Neural progenitor cell (in vitro differentiated cells): ENCODE data around the gene ARPC4. TPM values are rescaled to one million over a fixed set of nuclear protein-coding genes. Genes with fewer than 3 reads are reported as not detected.

ENCODE experiments used
- DNase-seq: peaks from one replicate; pipeline ENCODE4 v3.0.0-alpha.2; 2016; ENCODE audit warnings: low spot score
- H2AFZ ChIP-seq: fragments of 200-600 bp; sonication (generic); replicated peaks from 2 replicates; pipeline ENCODE4 v1.6.1; 2016; ENCODE audit warnings: antibody characterized with exemption
- H3F3A ChIP-seq: fragments of 200-600 bp; sonication (generic); 2 replicates; pipeline ENCODE4 v1.6.1; 2016; ENCODE audit warnings: antibody characterized with exemption, low read depth
- H3K27ac ChIP-seq: fragments of 200-600 bp; sonication (generic); 2 replicates; pipeline ENCODE4 v1.5.1; 2016; ENCODE audit warnings: mild to moderate bottlenecking
- H3K27me3 ChIP-seq: fragments of 200-600 bp; sonication (generic); 2 replicates; pipeline ENCODE4 v1.6.1; 2016; ENCODE audit warnings: mild to moderate bottlenecking, moderate library complexity
- H3K36me3 ChIP-seq: fragments of 200-600 bp; sonication (generic); 2 replicates; pipeline ENCODE4 v1.5.1; 2016
- H3K4me1 ChIP-seq: fragments of 200-600 bp; sonication (generic); 2 replicates; pipeline ENCODE4 v1.6.1; 2016; ENCODE audit warnings: mixed run types
- H3K4me2 ChIP-seq: fragments of 200-600 bp; sonication (generic); 2 replicates; pipeline ENCODE4 v1.6.1; 2016
- H3K4me3 ChIP-seq: fragments of 200-600 bp; sonication (generic); 2 replicates; pipeline ENCODE4 v1.5.1; 2016
- H3K79me2 ChIP-seq: fragments of 200-600 bp; sonication (generic); 2 replicates; pipeline ENCODE4 v1.6.1; 2016; ENCODE audit warnings: low read depth
- H3K9ac ChIP-seq: fragments of 200-600 bp; sonication (generic); 2 replicates; pipeline ENCODE4 v1.6.1; 2016
- H3K9me3 ChIP-seq: fragments of 200-600 bp; sonication (generic); 2 replicates; pipeline ENCODE4 v1.5.1; 2016; ENCODE audit warnings: low read depth
- H4K20me1 ChIP-seq: fragments of 200-600 bp; sonication (generic); 2 replicates; pipeline ENCODE4 v1.6.1; 2016; ENCODE audit warnings: low read depth
- H3K27ac Mint-ChIP-seq: 3 replicates; pipeline ENCODE4 v1.8.0; 2021; ENCODE audit warnings: mixed read lengths
- H3K27me3 Mint-ChIP-seq: 2 replicates; pipeline ENCODE4 v1.8.0; 2022; ENCODE audit warnings: low read depth, mild to moderate bottlenecking, inconsistent platforms, moderate library complexity, mixed read lengths; ENCODE audit not compliant: insufficient read depth
- H3K36me3 Mint-ChIP-seq: 3 replicates; pipeline ENCODE4 v1.8.0; 2021; ENCODE audit warnings: mixed read lengths
- H3K4me1 Mint-ChIP-seq: 3 replicates; pipeline ENCODE4 v1.8.0; 2021; ENCODE audit warnings: mixed read lengths
- H3K4me3 Mint-ChIP-seq: 3 replicates; pipeline ENCODE4 v1.8.0; 2021; ENCODE audit warnings: mild to moderate bottlenecking, moderate library complexity, mixed read lengths
- H3K9me3 Mint-ChIP-seq: 3 replicates; pipeline ENCODE4 v1.8.0; 2020; ENCODE audit warnings: mixed read lengths
- EZH2 ChIP-seq: fragments of 200-600 bp; sonication (generic); IDR thresholded peaks from 2 replicates; pipeline ENCODE4 v1.6.1; 2017; ENCODE audit warnings: antibody characterized with exemption, mild to moderate bottlenecking, moderate library complexity
- EZH2phosphoT487 ChIP-seq: fragments of 200-600 bp; sonication (generic); IDR thresholded peaks from 2 replicates; pipeline ENCODE4 v1.6.1; 2017; ENCODE audit warnings: antibody characterized with exemption
- total RNA-seq: library from RNA; depleted of rRNA; stranded (reverse); fragments of >200 nt; gene quantifications from 2 replicates; pipeline ENCODE4 v1.2.3, GENCODE V29; 2015; ENCODE audit warnings: low replicate concordance
- TF ChIP-seq, protein P1 (sequence below): fragments of 200-600 bp; sonication (generic); IDR thresholded peaks from 2 replicates; pipeline ENCODE4 v1.5.1; 2017; ENCODE audit warnings: antibody characterized with exemption, mild to moderate bottlenecking

The ARPC4 gene
- total RNA-seq, 1 donor from 2014 or later, result 126 TPM

DNA sequence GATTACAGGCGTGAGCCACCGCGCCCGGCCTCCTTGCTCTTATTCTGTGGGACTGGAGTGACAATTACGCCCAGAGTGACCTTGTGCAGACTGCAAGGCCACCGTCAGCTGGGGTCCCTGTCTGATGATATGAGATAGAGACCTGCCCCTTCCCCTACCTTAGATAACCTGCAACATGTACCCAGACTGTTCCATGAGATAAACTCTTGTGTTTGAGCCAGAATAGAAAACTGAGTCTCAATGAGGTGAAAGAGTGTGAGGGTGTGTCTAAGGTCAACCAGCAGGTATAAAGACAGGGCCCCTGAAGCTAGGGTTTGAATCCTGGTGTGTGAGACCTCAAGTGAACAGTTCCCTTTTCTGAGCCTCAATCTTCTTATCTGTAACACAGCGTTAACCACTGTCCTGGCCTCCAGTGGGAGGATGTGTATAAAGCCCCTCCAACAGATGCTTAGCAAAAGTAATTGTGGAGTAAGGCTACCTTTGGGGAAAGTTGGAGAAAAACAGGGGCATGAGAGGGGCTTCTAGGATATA, 6.6 kb upstream of the ARPC4 start:
- Histone ChIP-seq H3K4me2 (no peak overlapping the region), H3K4me1 (no peaks in the 10 kb centered on the region), H3K9ac (no peak overlapping the region), H3K79me2 (peaks cover 8% of the 10 kb centered on the region), H3K9me3 (no peaks in the 10 kb centered on the region), H3K27me3 (no peaks in the 10 kb centered on the region), H3K4me3 (no peak overlapping the region), H3F3A (peaks cover 7% of the 10 kb centered on the region), H2AFZ (no peak overlapping the region), H3K36me3 (peaks cover 10% of the 10 kb centered on the region), H4K20me1 (no peaks in the 10 kb centered on the region), H3K27ac (no peak overlapping the region)
- DNase-seq, result no peak
- H3K36me3 Mint-ChIP-seq, result peaks cover 35% of the 10 kb centered on the region
- H3K4me3 Mint-ChIP-seq, result no peak overlapping the region
- H3K27ac Mint-ChIP-seq, result no peak overlapping the region
- H3K9me3 Mint-ChIP-seq, result no peaks in the 10 kb centered on the region
- TF ChIP-seq, protein P1, sequence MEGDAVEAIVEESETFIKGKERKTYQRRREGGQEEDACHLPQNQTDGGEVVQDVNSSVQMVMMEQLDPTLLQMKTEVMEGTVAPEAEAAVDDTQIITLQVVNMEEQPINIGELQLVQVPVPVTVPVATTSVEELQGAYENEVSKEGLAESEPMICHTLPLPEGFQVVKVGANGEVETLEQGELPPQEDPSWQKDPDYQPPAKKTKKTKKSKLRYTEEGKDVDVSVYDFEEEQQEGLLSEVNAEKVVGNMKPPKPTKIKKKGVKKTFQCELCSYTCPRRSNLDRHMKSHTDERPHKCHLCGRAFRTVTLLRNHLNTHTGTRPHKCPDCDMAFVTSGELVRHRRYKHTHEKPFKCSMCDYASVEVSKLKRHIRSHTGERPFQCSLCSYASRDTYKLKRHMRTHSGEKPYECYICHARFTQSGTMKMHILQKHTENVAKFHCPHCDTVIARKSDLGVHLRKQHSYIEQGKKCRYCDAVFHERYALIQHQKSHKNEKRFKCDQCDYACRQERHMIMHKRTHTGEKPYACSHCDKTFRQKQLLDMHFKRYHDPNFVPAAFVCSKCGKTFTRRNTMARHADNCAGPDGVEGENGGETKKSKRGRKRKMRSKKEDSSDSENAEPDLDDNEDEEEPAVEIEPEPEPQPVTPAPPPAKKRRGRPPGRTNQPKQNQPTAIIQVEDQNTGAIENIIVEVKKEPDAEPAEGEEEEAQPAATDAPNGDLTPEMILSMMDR, result no peak
- no peak for TF ChIP-seq EZH2phosphoT487
- no peak for TF ChIP-seq EZH2
- no peaks in the 10 kb centered on the region for H3K27me3 Mint-ChIP-seq
- H3K4me1 Mint-ChIP-seq, result peaks cover 2% of the 10 kb centered on the region

DNA sequence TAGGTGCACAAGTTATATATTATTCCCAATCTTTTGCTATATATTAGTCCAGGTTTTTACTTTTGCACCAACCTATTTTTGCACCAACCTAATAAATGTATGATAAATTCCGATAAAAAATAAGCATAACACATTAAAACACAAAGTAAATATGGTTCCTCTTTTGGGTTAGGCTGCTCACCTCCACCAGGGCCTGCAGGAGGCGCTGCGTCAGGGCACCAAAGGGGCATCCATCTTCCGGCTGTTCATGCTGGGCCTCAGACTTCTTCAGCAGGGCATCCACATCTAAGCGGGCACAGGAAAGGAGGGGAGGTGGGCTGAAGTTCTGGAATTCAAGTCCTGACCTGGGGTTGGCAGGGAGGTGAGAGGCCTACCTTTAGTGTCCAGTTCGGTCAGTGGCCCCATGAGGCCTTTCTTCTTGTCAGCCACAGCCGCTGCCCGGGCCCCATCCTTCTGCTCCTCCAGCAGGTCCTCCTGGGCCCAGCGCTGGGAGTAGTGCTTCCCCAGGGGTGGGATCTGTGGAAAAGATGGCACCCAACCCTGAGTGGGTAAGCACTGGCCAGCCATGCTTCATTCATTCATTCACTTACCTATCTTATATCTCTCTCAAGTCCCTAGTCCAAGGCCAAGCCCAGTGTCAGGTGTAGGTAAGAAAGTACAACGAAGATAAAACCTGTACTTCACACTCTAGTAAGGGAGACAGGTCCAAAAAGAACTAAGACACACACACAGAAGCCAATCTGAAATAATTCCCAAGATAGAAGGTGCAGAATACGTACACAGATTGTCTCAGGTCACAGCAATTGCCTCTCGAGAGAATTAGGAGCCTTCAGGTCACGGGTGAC, 5.8 kb upstream of the ARPC4 start:
- TF ChIP-seq, protein P1, result peak; percentile 62
- TF ChIP-seq EZH2phosphoT487, result no peak
- TF ChIP-seq EZH2, result no peak
- peaks cover 6% of the 10 kb centered on the region for H3K4me1 ChIP-seq
- DNase-seq, result no peak
- no peaks in the 10 kb centered on the region for H3K9me3 ChIP-seq
- H3K27me3 ChIP-seq, result no peaks in the 10 kb centered on the region
- no peaks in the 10 kb centered on the region for H3K27me3 Mint-ChIP-seq
- no peak overlapping the region for H3K27ac ChIP-seq
- no peak overlapping the region for H3K9ac ChIP-seq
- H3K79me2 ChIP-seq, result peaks cover 16% of the 10 kb centered on the region
- peaks cover 36% of the 10 kb centered on the region for H3K36me3 Mint-ChIP-seq
- H3K4me3 Mint-ChIP-seq, result no peak overlapping the region
- peaks cover 7% of the 10 kb centered on the region for H3K4me1 Mint-ChIP-seq
- H3K9me3 Mint-ChIP-seq, result no peaks in the 10 kb centered on the region
- H3K4me3 ChIP-seq, result no peak overlapping the region
- H2AFZ ChIP-seq, result no peak overlapping the region
- peaks cover 12% of the 10 kb centered on the region for H3F3A ChIP-seq
- H3K4me2 ChIP-seq, result no peak overlapping the region
- peaks cover 10% of the 10 kb centered on the region for H3K36me3 ChIP-seq
- no peaks in the 10 kb centered on the region for H4K20me1 ChIP-seq
- no peak overlapping the region for H3K27ac Mint-ChIP-seq

DNA sequence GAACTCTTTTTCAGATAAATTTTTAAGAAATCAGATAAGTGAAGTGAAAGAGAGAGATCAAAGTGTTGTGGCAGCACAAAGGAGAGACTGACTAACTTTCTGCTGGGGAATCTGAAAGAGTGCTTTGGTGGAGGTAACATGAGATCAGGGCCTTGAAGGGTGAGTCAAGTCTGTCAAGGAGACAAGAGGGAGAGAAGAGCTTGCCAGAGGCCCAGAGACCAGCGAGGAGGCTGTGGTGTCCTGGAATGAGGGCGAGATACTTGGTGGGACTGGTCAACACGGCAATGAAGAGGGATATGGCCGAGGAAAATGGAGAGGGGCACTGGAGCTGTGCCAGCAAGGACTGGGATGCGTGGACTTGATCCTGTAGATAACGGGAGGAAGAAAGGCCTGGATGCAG, 5.2 kb upstream of the ARPC4 start:
- Histone ChIP-seq H3K4me1 (peaks cover 6% of the 10 kb centered on the region), H3K4me3 (no peak overlapping the region), H3K36me3 (peaks cover 10% of the 10 kb centered on the region), H3K4me2 (no peak overlapping the region), H2AFZ (no peak overlapping the region), H3K79me2 (peaks cover 16% of the 10 kb centered on the region), H3K27me3 (no peaks in the 10 kb centered on the region), H3K27ac (no peak overlapping the region), H4K20me1 (no peaks in the 10 kb centered on the region), H3K9ac (no peak overlapping the region), H3F3A (peaks cover 18% of the 10 kb centered on the region), H3K9me3 (no peaks in the 10 kb centered on the region)
- no peak for DNase-seq
- Mint-ChIP-seq H3K4me3 (no peak overlapping the region), H3K27me3 (peaks cover 3% of the 10 kb centered on the region), H3K9me3 (no peaks in the 10 kb centered on the region), H3K4me1 (peaks cover 7% of the 10 kb centered on the region), H3K27ac (no peak overlapping the region), H3K36me3 (peaks cover 32% of the 10 kb centered on the region)
- TF ChIP-seq EZH2 (no peak), EZH2phosphoT487 (no peak)
- TF ChIP-seq, protein P1, result no peak
